GM21360 (cell line): Measurements from ENCODE around the gene ADAM23.
"Not testable (repeated sequence)": the region's sequence is repeated elsewhere in the genome, so short reads cannot be mapped to it uniquely, and the experiment has no call there.

Experiments
- ATAC-seq: cut with Tn5 transposase; IDR thresholded peaks from one replicate; pipeline ENCODE4 v1.9.1; 2021; ENCODE audit warnings: mild to moderate bottlenecking, moderate library complexity; ENCODE audit not compliant: unreplicated experiment

Gene ADAM23, protein sequence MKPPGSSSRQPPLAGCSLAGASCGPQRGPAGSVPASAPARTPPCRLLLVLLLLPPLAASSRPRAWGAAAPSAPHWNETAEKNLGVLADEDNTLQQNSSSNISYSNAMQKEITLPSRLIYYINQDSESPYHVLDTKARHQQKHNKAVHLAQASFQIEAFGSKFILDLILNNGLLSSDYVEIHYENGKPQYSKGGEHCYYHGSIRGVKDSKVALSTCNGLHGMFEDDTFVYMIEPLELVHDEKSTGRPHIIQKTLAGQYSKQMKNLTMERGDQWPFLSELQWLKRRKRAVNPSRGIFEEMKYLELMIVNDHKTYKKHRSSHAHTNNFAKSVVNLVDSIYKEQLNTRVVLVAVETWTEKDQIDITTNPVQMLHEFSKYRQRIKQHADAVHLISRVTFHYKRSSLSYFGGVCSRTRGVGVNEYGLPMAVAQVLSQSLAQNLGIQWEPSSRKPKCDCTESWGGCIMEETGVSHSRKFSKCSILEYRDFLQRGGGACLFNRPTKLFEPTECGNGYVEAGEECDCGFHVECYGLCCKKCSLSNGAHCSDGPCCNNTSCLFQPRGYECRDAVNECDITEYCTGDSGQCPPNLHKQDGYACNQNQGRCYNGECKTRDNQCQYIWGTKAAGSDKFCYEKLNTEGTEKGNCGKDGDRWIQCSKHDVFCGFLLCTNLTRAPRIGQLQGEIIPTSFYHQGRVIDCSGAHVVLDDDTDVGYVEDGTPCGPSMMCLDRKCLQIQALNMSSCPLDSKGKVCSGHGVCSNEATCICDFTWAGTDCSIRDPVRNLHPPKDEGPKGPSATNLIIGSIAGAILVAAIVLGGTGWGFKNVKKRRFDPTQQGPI

DNA sequence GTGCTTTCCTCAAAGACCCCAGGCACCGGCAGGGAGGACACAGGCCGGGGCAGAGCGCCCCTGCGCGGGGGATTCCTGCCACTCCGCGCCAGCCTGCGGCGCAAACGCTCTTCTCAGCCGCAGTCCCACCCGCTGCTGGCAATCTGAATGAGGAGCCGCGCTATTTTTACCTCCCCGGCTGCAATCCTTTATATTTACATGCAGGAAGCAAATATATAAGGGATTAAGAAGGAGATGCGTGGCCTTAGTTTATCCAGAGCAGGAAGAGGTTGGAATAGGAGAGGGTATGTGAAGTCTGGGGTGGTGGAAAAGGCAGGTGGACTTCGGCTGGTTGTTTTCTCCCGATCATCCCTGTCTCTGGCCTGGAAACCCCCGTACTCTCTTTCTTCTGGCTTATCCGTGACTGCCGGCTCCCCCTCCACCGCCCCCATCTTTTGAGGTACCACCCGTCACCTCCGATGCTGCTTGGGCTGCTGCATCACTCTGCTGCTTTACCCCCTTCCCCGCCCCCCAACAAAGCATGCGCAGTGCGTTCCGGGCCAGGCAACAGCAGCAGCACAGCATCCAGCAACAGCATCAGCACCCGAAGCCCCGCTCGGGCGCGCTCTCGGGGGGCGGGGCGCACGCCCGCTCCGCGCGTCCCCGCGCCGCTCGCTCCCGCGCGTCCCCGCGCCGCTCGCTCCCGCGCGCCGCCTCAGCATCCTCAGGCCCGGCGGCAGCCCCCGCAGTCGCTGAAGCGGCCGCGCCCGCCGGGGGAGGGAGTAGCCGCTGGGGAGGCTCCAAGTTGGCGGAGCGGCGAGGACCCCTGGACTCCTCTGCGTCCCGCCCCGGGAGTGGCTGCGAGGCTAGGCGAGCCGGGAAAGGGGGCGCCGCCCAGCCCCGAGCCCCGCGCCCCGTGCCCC, at the start of gene ADAM23:
TSS of gene ADAM23 (plus strand) at position 700 of the 902 bp plus-strand sequence. CDS start 335 bp downstream, outside the sequence.
- ATAC-seq, result peak; percentile 40

DNA sequence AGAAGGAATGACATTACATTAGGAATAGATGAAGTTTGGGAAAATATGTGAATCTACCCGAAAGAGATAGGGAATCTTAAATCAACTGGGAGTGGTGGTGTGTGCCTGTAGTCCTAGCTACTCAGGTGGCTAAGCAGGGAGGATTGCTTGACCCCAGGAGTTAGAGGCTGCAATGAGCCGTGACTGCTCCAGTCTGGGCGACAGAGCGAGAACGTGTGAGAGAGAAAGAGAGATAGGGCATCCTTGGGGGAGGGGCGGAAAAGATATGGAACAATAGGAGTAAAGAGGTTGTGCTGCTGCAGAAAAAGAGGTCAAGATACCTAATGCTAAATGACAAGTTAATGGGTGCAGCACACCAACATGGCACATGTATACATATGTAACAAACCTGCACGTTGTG, 47.1 kb upstream of the ADAM23 start:
- no peak for ATAC-seq

DNA sequence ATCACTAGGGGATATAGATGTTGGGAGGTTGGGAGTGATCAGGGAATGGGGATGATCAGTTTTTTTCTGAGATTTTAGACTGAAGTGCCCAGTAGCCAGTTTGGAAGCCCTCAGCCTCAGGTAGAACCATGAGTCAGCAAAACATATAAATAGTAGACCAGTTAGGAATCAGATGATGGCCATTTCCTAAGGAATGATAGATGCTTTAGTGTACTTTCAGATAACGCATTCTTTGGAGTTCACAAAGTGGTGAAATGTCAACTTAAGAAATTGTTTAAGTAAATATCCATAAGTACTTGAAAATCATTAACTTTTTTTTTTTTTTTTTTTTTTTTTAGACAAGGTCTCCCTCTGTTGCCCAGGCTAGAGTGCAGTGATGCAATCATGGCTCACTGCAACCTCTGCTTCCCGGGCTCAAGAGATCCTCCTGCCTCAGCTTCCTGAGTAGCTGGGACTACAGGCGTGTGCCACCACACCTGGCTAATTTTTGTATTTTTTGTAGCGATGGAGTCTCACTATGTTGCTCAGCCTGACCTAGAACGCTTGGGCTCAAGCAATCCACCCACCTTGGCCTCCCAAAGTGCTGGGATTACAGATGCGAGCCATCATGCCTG, 40.3 kb upstream of the ADAM23 start:
- ATAC-seq, result not testable (repeated sequence)

DNA sequence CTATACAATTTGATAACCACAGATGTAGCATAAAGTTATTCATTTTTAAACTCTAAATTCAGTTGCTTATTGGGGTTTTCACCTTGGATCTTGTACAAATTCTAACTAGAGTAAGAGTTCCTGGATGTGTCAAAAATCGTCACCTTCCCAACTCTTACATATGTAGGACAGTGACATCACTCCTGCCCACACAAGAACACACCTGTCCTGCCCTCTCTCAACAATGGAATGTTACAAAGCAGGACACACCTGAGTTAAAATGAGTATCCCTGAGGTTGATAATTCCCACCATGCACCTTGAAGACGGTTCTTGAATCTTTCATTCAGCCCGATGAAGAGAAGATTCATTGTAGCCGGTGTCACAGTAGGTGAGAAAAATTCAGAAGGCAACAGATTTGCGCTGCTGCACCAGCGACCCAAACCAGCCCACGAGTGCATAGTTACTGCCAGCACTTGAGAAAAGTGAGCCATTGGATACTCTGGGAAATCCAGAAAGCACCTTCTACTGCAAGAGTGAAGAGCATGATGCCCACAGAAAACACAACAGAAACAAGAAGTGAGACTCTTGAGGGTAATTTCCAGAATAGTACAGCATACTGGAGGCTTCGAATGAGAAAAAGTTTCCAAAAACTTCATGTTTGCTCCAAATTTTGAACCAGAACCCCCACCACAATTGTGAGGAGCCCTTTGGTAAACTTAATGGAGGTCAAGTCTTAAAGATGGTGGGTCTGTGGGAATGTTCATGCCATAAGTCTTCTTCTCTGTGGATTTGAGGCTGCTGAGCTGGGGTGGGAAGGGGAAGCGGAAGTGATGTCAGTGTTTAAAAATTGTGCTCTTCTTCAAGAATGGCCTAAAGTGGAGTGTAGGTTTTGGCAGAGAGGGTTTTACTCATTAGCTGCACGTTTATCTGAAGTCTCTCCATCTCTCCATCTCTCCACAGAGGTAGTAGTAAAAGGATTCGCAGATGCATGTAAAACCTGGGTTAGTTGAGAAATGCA, 34.7 kb upstream of the ADAM23 start:
- peak; percentile 70 for ATAC-seq

DNA sequence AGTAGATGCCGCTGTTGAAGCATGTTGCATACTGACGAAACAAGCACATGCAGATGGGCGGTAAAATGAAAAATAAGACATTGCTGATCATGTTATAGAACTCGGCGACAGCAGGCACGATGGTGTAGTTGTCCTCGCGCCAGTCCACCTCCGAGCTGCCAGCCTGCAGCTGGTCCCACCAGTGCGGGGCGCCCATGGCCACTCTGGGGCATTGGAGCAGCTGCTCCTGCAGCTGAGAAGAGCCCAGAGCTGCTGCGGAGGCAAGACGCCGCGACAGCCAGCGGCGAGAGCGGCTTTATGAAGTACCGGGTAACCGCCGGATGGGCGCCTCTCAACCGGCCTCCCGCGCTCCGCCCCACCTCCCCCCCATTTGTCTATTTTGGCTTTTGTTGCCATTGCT, 32.6 kb upstream of the ADAM23 start:
- ATAC-seq, result no peak

GRCh38 chr2:206415618-206416243, 27.6 kb upstream of the ADAM23 start:
- no peak for ATAC-seq

GRCh38 chr2:206418968-206419367, 24.4 kb upstream of the ADAM23 start:
- no peak for ATAC-seq

- ATAC-seq, result no peak
These were observed 22.6 kb upstream of the ADAM23 start for GRCh38 chr2:206420721-206421120.

DNA sequence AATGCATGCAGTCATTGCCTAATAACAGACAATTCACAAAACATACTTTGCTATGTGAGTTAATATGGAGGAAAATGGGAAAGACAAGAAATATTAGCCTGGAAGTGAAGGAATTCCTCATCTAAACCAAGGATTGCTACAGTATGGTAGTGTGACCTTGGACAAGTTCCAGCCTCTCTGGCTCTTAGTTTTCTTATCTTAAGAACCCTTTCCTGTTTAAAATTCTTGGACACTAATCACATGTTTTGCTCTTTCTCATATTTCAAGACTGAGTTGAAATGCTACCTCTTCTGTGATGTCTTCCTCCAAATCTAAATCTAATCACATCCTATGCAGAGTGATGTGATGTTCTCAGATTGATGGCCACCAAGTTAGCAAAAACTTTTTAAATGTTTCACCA, 20.8 kb upstream of the ADAM23 start:
- ATAC-seq, result no peak

DNA sequence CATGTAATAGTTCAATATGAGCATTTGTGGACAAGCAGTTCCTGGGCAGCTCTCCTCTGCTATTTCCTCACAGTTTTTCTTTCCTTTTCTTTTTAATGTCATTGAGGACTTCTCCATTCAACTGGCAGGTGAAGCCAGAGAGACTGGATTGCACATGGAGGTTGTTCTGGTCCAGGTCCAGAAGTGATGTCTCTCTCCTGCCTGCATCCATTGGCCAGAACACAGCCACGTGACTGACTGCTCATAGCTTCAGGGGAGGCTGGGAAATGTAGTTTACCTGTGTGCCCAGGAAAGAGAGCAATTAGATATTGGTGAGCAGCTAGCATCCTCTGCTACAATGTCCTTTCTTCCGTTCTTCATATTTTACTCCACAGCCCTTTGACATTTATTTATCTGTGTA, 20.2 kb upstream of the ADAM23 start:
- ATAC-seq, result peak; percentile 54

- ATAC-seq, result no peak
These were observed 19.2 kb upstream of the ADAM23 start for GRCh38 chr2:206424134-206424533.

DNA sequence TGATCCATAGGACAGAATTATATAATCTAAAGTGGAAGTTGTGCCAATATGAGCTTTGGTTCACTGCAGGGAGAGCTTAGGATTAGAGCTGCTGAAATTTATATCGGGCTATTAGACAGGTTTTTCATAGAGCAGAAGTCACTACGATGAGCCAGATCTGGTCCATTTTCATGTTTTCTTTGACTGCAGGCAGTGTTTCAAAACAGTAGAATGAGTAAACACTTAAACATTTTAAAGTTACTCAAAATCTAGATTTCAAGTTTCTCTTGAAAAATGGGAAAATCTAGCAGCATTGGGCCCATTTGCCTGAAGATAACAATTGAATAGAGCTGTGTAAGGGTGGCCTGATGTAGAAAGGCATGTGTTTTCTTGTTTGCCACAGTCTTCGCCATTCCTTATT, 14.5 kb upstream of the ADAM23 start:
- no peak for ATAC-seq

- no peak for ATAC-seq
These were observed 12.9 kb upstream of the ADAM23 start for GRCh38 chr2:206430452-206430851.

- no peak for ATAC-seq
These were observed 11.9 kb upstream of the ADAM23 start for GRCh38 chr2:206431439-206431838.

DNA sequence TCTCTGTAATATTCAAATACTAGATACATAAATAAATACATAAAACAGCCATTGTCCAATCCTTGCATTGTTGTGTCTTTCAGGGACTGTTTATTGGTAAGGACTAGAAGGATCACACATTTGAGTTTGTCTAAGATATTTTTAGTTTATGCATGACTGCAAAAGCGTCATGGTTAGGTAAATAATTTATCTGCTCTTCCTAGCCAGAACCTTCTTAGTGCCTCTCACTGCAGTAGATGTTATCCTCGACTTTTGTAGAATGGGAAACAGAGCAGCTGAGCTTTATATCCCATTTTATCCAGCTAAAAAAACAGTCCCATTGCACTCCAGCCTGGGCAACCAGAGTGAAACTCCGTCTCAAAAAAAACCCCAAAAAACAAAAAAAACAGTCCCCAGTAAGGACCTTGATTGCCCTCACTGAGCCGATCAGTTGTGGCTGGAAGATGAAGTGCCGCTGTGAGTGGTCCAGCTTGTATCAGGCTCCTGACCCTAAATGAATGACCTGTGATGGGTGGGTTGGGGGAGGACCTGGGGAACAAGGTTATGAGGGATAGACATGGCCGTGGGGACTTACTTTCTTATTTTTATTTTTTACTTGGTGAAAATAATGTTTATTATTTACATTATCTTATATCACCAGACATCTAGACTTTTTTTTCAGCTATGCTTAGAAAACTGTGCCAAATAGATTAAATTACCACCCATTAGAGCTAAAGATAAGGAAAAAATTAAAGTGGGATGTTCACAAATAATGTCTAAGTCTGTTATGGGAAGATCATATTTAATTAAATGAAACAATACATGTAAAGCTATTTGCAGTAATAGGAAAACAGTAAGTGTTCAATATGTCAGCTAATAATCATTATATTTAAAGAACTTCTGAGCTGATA, 10.9 kb upstream of the ADAM23 start:
- no peak for ATAC-seq

DNA sequence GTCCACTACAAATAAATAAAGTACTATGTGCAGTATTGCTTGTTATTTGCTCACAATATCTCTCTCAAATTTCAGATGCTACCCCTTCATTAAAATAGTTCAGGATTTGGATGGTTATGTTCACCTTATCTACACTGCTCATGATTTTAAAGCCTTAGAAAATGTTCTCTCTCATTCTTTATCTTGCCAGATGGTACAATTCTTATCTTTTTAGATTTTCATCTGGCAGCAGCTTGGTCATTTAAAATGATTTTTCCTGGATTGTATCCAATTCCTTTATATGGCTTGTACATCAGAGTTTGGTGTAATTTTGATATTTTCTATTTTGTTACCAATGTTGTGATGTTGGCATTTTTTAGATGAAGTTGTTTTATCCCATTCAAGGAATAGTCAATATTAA, 10.1 kb upstream of the ADAM23 start:
- ATAC-seq, result no peak

DNA sequence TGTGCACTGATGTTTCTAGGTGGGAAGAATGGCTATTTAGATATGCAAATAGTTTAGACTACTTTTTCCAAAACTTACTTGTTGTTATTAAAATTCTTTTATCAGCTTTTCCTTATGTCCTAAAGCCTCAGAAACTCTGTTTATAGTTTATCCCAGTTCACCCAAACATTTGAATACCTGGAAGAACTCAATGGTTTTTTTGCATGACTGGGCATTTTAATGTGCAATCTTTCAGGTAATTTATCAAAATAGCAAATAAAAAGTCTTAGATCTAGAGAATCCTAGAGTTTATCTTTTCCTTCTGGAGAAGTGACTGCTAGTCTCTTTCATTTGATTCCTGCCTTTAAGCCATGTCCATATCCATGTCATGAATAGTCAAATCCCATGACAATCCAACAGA, 9.6 kb upstream of the ADAM23 start:
- ATAC-seq, result no peak

DNA sequence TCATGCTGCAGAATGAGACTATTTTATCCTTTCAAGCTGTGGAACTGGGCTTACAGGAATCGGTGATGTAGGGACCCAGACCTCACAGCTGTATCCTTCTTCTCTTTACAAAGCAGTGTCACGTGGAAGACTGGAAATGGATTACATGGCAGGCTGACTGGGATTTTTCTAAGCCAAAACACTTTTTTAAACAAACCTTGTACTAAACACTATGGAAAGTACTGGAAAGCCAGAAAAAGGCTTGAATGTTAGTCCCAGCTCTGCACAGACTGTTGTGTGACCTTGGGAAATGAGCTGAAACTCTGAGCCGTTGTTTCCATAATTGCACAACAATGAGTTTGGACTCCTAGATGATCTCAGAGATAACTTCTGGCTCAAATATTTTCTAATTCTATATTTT, 7.6 kb upstream of the ADAM23 start:
- ATAC-seq, result no peak
